ENCODE data around the gene PTPN6. TPM values are rescaled to one million over a fixed set of nuclear protein-coding genes. Genes with fewer than 3 reads are reported as not detected.

The PTPN6 gene
- total and polyA plus RNA-seq, 2 of the 13 experiments (the other 11 are each of a cell fraction or from before 2014, with no cell fraction given): 10.5 to 10.6 TPM

DNA sequence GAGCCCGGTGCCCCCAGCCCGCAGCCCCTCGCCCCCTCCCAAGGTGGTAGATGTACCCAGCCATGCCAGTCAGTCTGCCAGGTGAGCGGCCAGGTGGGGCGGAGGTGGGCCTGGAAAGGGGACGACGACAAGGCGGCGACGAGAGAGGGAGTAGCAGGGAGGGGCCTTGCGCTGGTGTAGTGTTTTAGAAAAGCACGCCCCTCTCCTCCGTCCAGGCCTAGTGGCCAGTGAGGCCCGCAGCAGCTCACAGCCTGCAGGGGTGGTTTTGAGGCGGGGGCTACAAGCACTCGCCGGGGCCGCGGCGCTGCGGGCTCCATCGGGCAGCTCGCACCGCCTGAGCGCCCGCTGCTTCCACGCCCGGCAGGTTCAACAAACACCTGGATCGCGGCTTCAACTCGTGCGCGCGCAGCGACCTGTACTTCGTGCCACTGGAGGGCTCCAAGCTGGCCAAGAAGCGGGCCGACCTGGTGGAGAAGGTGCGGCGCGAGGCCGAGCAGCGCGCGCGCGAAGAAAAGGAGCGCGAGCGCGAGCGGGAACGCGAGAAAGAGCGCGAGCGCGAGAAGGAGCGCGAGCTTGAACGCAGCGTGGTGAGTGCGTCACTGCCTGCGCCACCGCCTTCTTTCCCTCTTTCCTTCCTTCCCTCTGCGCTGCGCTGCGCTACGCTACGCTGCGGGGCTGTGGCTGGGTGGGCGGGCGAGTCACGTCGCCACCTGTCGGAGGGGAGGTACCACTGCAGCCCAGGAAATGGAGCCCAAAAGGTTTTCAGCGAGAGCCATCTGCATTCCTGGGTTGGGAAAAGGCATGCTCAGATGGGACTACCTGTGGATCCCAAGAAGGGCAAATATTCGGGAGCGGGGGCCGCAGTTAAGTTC lies 13.4 kb upstream of the PTPN6 start (continued):
- TF ChIP-seq ZFX (CRISPR knock-in tag; IDR thresholded peaks at IDR 0.05; ENCODE audit: low read depth) (peak; percentile 84), CBX2 (IDR thresholded peaks at IDR 0.05; ENCODE audit: low read depth, low read length) (no peak), CBX2 (CRISPR knock-in tag; IDR thresholded peaks at IDR 0.05; ENCODE audit: low read depth) (0 out of 2 replicates have a peak, but pooled peaks have one; percentile 72), ZNF230 (CRISPR knock-in tag; IDR thresholded peaks at IDR 0.05) (peak; percentile 93; the same call in 1 of the 2 replicates), SPEN (CRISPR knock-in tag; IDR thresholded peaks at IDR 0.05; ENCODE audit: low read depth) (peak; percentile 95), ZNF572 (CRISPR knock-in tag; IDR thresholded peaks at IDR 0.05) (peak; percentile 35; the same call in 1 of the 2 replicates), ASH2L (IDR thresholded peaks at IDR 0.05; ENCODE audit: insufficient read length, low read depth, low read length) (peak; percentile 73), ZNF768 (CRISPR knock-in tag; IDR thresholded peaks at IDR 0.05) (peak; percentile 76; the same call in 1 of the 2 replicates)
- TF ChIP-seq, protein P1, sequence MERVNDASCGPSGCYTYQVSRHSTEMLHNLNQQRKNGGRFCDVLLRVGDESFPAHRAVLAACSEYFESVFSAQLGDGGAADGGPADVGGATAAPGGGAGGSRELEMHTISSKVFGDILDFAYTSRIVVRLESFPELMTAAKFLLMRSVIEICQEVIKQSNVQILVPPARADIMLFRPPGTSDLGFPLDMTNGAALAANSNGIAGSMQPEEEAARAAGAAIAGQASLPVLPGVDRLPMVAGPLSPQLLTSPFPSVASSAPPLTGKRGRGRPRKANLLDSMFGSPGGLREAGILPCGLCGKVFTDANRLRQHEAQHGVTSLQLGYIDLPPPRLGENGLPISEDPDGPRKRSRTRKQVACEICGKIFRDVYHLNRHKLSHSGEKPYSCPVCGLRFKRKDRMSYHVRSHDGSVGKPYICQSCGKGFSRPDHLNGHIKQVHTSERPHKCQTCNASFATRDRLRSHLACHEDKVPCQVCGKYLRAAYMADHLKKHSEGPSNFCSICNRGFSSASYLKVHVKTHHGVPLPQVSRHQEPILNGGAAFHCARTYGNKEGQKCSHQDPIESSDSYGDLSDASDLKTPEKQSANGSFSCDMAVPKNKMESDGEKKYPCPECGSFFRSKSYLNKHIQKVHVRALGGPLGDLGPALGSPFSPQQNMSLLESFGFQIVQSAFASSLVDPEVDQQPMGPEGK (CRISPR knock-in tag; IDR thresholded peaks at IDR 0.05): peak; percentile 68
- TF ChIP-seq, protein P2, sequence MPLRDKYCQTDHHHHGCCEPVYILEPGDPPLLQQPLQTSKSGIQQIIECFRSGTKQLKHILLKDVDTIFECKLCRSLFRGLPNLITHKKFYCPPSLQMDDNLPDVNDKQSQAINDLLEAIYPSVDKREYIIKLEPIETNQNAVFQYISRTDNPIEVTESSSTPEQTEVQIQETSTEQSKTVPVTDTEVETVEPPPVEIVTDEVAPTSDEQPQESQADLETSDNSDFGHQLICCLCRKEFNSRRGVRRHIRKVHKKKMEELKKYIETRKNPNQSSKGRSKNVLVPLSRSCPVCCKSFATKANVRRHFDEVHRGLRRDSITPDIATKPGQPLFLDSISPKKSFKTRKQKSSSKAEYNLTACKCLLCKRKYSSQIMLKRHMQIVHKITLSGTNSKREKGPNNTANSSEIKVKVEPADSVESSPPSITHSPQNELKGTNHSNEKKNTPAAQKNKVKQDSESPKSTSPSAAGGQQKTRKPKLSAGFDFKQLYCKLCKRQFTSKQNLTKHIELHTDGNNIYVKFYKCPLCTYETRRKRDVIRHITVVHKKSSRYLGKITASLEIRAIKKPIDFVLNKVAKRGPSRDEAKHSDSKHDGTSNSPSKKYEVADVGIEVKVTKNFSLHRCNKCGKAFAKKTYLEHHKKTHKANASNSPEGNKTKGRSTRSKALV (CRISPR knock-in tag; IDR thresholded peaks at IDR 0.05): peak; percentile 91
- TF ChIP-seq, protein P3, sequence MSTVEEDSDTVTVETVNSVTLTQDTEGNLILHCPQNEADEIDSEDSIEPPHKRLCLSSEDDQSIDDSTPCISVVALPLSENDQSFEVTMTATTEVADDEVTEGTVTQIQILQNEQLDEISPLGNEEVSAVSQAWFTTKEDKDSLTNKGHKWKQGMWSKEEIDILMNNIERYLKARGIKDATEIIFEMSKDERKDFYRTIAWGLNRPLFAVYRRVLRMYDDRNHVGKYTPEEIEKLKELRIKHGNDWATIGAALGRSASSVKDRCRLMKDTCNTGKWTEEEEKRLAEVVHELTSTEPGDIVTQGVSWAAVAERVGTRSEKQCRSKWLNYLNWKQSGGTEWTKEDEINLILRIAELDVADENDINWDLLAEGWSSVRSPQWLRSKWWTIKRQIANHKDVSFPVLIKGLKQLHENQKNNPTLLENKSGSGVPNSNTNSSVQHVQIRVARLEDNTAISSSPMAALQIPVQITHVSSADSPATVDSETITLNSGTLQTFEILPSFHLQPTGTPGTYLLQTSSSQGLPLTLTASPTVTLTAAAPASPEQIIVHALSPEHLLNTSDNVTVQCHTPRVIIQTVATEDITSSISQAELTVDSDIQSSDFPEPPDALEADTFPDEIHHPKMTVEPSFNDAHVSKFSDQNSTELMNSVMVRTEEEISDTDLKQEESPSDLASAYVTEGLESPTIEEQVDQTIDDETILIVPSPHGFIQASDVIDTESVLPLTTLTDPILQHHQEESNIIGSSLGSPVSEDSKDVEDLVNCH (CRISPR knock-in tag; IDR thresholded peaks at IDR 0.05): no peak
- TF ChIP-seq, protein P4, sequence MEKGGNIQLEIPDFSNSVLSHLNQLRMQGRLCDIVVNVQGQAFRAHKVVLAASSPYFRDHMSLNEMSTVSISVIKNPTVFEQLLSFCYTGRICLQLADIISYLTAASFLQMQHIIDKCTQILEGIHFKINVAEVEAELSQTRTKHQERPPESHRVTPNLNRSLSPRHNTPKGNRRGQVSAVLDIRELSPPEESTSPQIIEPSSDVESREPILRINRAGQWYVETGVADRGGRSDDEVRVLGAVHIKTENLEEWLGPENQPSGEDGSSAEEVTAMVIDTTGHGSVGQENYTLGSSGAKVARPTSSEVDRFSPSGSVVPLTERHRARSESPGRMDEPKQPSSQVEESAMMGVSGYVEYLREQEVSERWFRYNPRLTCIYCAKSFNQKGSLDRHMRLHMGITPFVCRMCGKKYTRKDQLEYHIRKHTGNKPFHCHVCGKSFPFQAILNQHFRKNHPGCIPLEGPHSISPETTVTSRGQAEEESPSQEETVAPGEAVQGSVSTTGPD (CRISPR knock-in tag; IDR thresholded peaks at IDR 0.05): 0 out of 2 replicates have a peak, but pooled peaks have one; percentile 38
- TF ChIP-seq, protein P5, sequence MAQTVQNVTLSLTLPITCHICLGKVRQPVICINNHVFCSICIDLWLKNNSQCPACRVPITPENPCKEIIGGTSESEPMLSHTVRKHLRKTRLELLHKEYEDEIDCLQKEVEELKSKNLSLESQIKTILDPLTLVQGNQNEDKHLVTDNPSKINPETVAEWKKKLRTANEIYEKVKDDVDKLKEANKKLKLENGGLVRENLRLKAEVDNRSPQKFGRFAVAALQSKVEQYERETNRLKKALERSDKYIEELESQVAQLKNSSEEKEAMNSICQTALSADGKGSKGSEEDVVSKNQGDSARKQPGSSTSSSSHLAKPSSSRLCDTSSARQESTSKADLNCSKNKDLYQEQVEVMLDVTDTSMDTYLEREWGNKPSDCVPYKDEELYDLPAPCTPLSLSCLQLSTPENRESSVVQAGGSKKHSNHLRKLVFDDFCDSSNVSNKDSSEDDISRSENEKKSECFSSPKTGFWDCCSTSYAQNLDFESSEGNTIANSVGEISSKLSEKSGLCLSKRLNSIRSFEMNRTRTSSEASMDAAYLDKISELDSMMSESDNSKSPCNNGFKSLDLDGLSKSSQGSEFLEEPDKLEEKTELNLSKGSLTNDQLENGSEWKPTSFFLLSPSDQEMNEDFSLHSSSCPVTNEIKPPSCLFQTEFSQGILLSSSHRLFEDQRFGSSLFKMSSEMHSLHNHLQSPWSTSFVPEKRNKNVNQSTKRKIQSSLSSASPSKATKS (CRISPR knock-in tag; IDR thresholded peaks at IDR 0.05): no peak
- TF ChIP-seq, protein P6, sequence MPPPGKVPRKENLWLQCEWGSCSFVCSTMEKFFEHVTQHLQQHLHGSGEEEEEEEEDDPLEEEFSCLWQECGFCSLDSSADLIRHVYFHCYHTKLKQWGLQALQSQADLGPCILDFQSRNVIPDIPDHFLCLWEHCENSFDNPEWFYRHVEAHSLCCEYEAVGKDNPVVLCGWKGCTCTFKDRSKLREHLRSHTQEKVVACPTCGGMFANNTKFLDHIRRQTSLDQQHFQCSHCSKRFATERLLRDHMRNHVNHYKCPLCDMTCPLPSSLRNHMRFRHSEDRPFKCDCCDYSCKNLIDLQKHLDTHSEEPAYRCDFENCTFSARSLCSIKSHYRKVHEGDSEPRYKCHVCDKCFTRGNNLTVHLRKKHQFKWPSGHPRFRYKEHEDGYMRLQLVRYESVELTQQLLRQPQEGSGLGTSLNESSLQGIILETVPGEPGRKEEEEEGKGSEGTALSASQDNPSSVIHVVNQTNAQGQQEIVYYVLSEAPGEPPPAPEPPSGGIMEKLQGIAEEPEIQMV (CRISPR knock-in tag; IDR thresholded peaks at IDR 0.05; ENCODE audit: low read depth): 0 out of 2 replicates have a peak, but pooled peaks have one; percentile 52
